ENCODE data around the gene SLC35F4.
"Not testable (repeated sequence)": the region's sequence is repeated elsewhere in the genome, so short reads cannot be mapped to it uniquely, and the experiment has no call there.

SLC35F4 gene

GRCh38 chr14:57865403-57866198 is at the start of gene SLC35F4:
Gene SLC35F4, minus strand, starts transcription at chr14:57866092.
- no peak for DNase-seq (ENCODE audit: low read depth, low spot score)
- H3K27ac ChIP-seq = no peak within 1 kb of the TSS

GRCh38 chr14:57909626-57910025 is 43.7 kb upstream of the SLC35F4 start:
- H3K27ac ChIP-seq = no peak overlapping the region
- no peak for DNase-seq (ENCODE audit: low read depth, low spot score)

GRCh38 chr14:57903954-57904353 is 38.1 kb upstream of the SLC35F4 start:
- no peak overlapping the region for H3K27ac ChIP-seq
- DNase-seq (ENCODE audit: low read depth, low spot score) = no peak

- no peak for DNase-seq (ENCODE audit: low read depth, low spot score)
These were observed 33.1 kb upstream of the SLC35F4 start for GRCh38 chr14:57898837-57899572.

GRCh38 chr14:57897144-57897748 is 31.4 kb upstream of the SLC35F4 start:
- no peak for DNase-seq (ENCODE audit: low read depth, low spot score)
- H3K27ac ChIP-seq = no peak overlapping the region

More at GRCh38 chr14:57898837-57899572, 33.1 kb upstream of the SLC35F4 start:
- no peak overlapping the region for H3K27ac ChIP-seq

GRCh38 chr14:57889245-57889644 is 23.4 kb upstream of the SLC35F4 start:
- H3K27ac ChIP-seq = no peak overlapping the region
- DNase-seq (ENCODE audit: low read depth, low spot score) = peak; percentile 54

- DNase-seq (ENCODE audit: low read depth, low spot score) = no peak
- H3K27ac ChIP-seq = no peak overlapping the region
These were observed 18.3 kb upstream of the SLC35F4 start for GRCh38 chr14:57884175-57884574.

GRCh38 chr14:57883061-57883460 is 17.2 kb upstream of the SLC35F4 start:
- no peak for DNase-seq (ENCODE audit: low read depth, low spot score)

GRCh38 chr14:57879516-57879915 is 13.6 kb upstream of the SLC35F4 start:
- H3K27ac ChIP-seq = no peak overlapping the region
- DNase-seq (ENCODE audit: low read depth, low spot score) = no peak

More at GRCh38 chr14:57883061-57883460, 17.2 kb upstream of the SLC35F4 start:
- no peak overlapping the region for H3K27ac ChIP-seq

GRCh38 chr14:57875985-57876384 is 10.1 kb upstream of the SLC35F4 start:
- no peak for DNase-seq (ENCODE audit: low read depth, low spot score)
- H3K27ac ChIP-seq = no peak overlapping the region

GRCh38 chr14:57875296-57875695 is 9.4 kb upstream of the SLC35F4 start:
- no peak for DNase-seq (ENCODE audit: low read depth, low spot score)
- H3K27ac ChIP-seq = no peak overlapping the region

GRCh38 chr14:57871459-57872080 is 5.7 kb upstream of the SLC35F4 start:
- DNase-seq (ENCODE audit: low read depth, low spot score) = no peak
- no peak overlapping the region for H3K27ac ChIP-seq

- no peak overlapping the region for H3K27ac ChIP-seq
- no peak for DNase-seq (ENCODE audit: low read depth, low spot score)
These were observed 5.0 kb upstream of the SLC35F4 start for GRCh38 chr14:57870686-57871457.

- DNase-seq (ENCODE audit: low read depth, low spot score) = no peak
- no peak overlapping the region for H3K27ac ChIP-seq
These were observed 3.7 kb upstream of the SLC35F4 start for GRCh38 chr14:57869617-57870016.

- H3K27ac ChIP-seq = no peak overlapping the region
- DNase-seq (ENCODE audit: low read depth, low spot score) = no peak
These were observed 360 bp upstream of the SLC35F4 start for GRCh38 chr14:57866199-57866705.

- no peak overlapping the region for H3K27ac ChIP-seq
- DNase-seq (ENCODE audit: low read depth, low spot score) = no peak
These were observed 858 bp downstream of the SLC35F4 start for GRCh38 chr14:57865066-57865402.

- no peak overlapping the region for H3K27ac ChIP-seq
These were observed 1.2 kb downstream of the SLC35F4 start for GRCh38 chr14:57864659-57865058.

GRCh38 chr14:57863471-57863870 is 2.4 kb downstream of the SLC35F4 start:
- H3K27ac ChIP-seq = no peak overlapping the region

More at GRCh38 chr14:57864659-57865058, 1.2 kb downstream of the SLC35F4 start:
- DNase-seq (ENCODE audit: low read depth, low spot score) = no peak

GRCh38 chr14:57855666-57856065 is 10.2 kb downstream of the SLC35F4 start:
- H3K27ac ChIP-seq; DNase-seq (ENCODE audit: low read depth, low spot score): not testable (repeated sequence)

More at GRCh38 chr14:57863471-57863870, 2.4 kb downstream of the SLC35F4 start:
- DNase-seq (ENCODE audit: low read depth, low spot score) = no peak

- DNase-seq (ENCODE audit: low read depth, low spot score) = no peak
- no peak overlapping the region for H3K27ac ChIP-seq
These were observed 11.3 kb downstream of the SLC35F4 start for GRCh38 chr14:57854571-57854970.

All from epithelial cell of prostate (primary cell).